SK-N-SH treated with all-trans-retinoic acid at 6 μM for 48 hours (cell line): ENCODE results near the gene CRISPLD2.

ENCODE experiments used
- ATAC-seq: fragments of 200-7000 bp; cut with Tn5 transposase; 3 replicates; pipeline ENCODE4 v1.9.1; 2020; ENCODE audit warnings: mild to moderate bottlenecking, moderate library complexity
- ARNTL ChIP-seq: fragments of 450-650 bp; formaldehyde crosslinking; IDR thresholded peaks from 2 replicates; pipeline ENCODE4 v1.5.0; 2020; ENCODE audit warnings: low read depth, mild to moderate bottlenecking, moderate library complexity, borderline replicate concordance
- CREB5 ChIP-seq: fragments of 250-450 bp; sonication (Bioruptor Pico); IDR thresholded peaks from 2 replicates; pipeline ENCODE4 v1.5.1; 2020; ENCODE audit warnings: low read depth, mild to moderate bottlenecking, moderate library complexity
- CSDC2 ChIP-seq: fragments of 250-450 bp; sonication (Bioruptor Pico); IDR thresholded peaks from 2 replicates; pipeline ENCODE4 v1.5.0; 2020; ENCODE audit warnings: mild to moderate bottlenecking, moderate library complexity
- CSRNP3 ChIP-seq: fragments of 250-450 bp; sonication (Bioruptor Pico); IDR thresholded peaks from 2 replicates; pipeline ENCODE4 v1.5.1; 2021; ENCODE audit warnings: mild to moderate bottlenecking, moderate library complexity
- ESRRG ChIP-seq: fragments of 250-450 bp; sonication (Bioruptor Pico); IDR thresholded peaks from 2 replicates; pipeline ENCODE4 v1.6.1; 2021; ENCODE audit warnings: mild to moderate bottlenecking
- GLIS3 ChIP-seq: fragments of 250-450 bp; sonication (Bioruptor Pico); IDR thresholded peaks from 2 replicates; pipeline ENCODE4 v1.5.0; 2020; ENCODE audit warnings: mild to moderate bottlenecking, moderate library complexity
- ISL1 ChIP-seq: fragments of 250-450 bp; sonication (Bioruptor Pico); IDR thresholded peaks from 2 replicates; pipeline ENCODE4 v2.1.2; 2022; ENCODE audit warnings: mild to moderate bottlenecking, moderate library complexity
- OSR1 ChIP-seq: fragments of 250-450 bp; sonication (Bioruptor Pico); IDR thresholded peaks from 2 replicates; pipeline ENCODE4 v1.8.0; 2022; ENCODE audit warnings: moderate library complexity, mild to moderate bottlenecking, inconsistent platforms
- PATZ1 ChIP-seq: fragments of 250-450 bp; sonication (Bioruptor Pico); IDR thresholded peaks from 2 replicates; pipeline ENCODE4 v1.8.0; 2020; ENCODE audit warnings: mild to moderate bottlenecking, moderate library complexity, borderline replicate concordance
- POU6F1 ChIP-seq: fragments of 250-450 bp; sonication (Bioruptor Pico); IDR thresholded peaks from 2 replicates; pipeline ENCODE4 v1.8.0; 2021; ENCODE audit warnings: low read depth, mild to moderate bottlenecking, moderate library complexity, borderline replicate concordance
- PPARA ChIP-seq: fragments of 250-450 bp; sonication (Bioruptor Pico); IDR thresholded peaks from 2 replicates; pipeline ENCODE4 v1.5.0; 2020; ENCODE audit warnings: mild to moderate bottlenecking, borderline replicate concordance
- RARB ChIP-seq: fragments of 250-450 bp; sonication (Bioruptor Pico); IDR thresholded peaks from 2 replicates; pipeline ENCODE4 v1.8.0; 2021; ENCODE audit warnings: mild to moderate bottlenecking, moderate library complexity
- TOX ChIP-seq: fragments of 250-450 bp; sonication (Bioruptor Pico); IDR thresholded peaks from 2 replicates; pipeline ENCODE4 v1.8.0; 2021; ENCODE audit warnings: mild to moderate bottlenecking, moderate library complexity, borderline replicate concordance
- TSHZ2 ChIP-seq: fragments of 250-450 bp; sonication (Bioruptor Pico); IDR thresholded peaks from 2 replicates; pipeline ENCODE4 v1.5.0; 2020; ENCODE audit warnings: mild to moderate bottlenecking, moderate library complexity
- ZNF565 ChIP-seq: fragments of 450-650 bp; formaldehyde crosslinking; conservative IDR thresholded peaks from 2 replicates; pipeline ENCODE4 v1.5.0; 2020; ENCODE audit warnings: low read depth, mild to moderate bottlenecking, moderate library complexity
- ZNF70 ChIP-seq: fragments of 450-650 bp; formaldehyde crosslinking; IDR thresholded peaks from 2 replicates; pipeline ENCODE4 v1.5.0; 2020; ENCODE audit warnings: mild to moderate bottlenecking, moderate library complexity
- ZNF8 ChIP-seq: fragments of 450-650 bp; formaldehyde crosslinking; IDR thresholded peaks from 2 replicates; pipeline ENCODE4 v1.5.0; 2020; ENCODE audit warnings: mild to moderate bottlenecking, moderate library complexity

Gene CRISPLD2

GRCh38 chr16:84843149-84844048, 23.6 kb downstream of the CRISPLD2 start:
- TF ChIP-seq TSHZ2 (CRISPR knock-in tag): no peak
- no peak for TF ChIP-seq OSR1 (CRISPR knock-in tag)
- no peak for TF ChIP-seq ARNTL (CRISPR knock-in tag)
- TF ChIP-seq CREB5 (CRISPR knock-in tag): no peak
- TF ChIP-seq PPARA: no peak
- TF ChIP-seq ZNF8: no peak
- TF ChIP-seq CSRNP3: no peak
- TF ChIP-seq ZNF70 (CRISPR knock-in tag): no peak
- no peak for TF ChIP-seq ISL1
- no peak for TF ChIP-seq CSDC2
- no peak for TF ChIP-seq TOX

GRCh38 chr16:84844049-84844350, 24.2 kb downstream of the CRISPLD2 start:
- ATAC-seq: no peak; the same call in 2 of the 3 replicates
- TF ChIP-seq GLIS3 (CRISPR knock-in tag): no peak
- no peak for TF ChIP-seq TOX
- TF ChIP-seq TSHZ2 (CRISPR knock-in tag): no peak
- no peak for TF ChIP-seq POU6F1 (CRISPR knock-in tag)
- TF ChIP-seq OSR1 (CRISPR knock-in tag): no peak
- TF ChIP-seq RARB: no peak
- no peak for TF ChIP-seq ESRRG (CRISPR knock-in tag)
- no peak for TF ChIP-seq PATZ1 (CRISPR knock-in tag)
- no peak for TF ChIP-seq ZNF565 (CRISPR knock-in tag)
- TF ChIP-seq, all 23 proteins: peak for 0

More at GRCh38 chr16:84843149-84844048, 23.6 kb downstream of the CRISPLD2 start:
- no peak for ATAC-seq
